ENCODE measurements around the gene LDHD. TPM values are rescaled to one million over a fixed set of nuclear protein-coding genes. Genes with fewer than 3 reads are reported as not detected.

The LDHD gene
- total and polyA plus RNA-seq, 10 of the 15 experiments (the other 5 are each of a cell fraction or from before 2014, with no cell fraction given), result 0.10 to 0.12 TPM; not detected in 8

DNA sequence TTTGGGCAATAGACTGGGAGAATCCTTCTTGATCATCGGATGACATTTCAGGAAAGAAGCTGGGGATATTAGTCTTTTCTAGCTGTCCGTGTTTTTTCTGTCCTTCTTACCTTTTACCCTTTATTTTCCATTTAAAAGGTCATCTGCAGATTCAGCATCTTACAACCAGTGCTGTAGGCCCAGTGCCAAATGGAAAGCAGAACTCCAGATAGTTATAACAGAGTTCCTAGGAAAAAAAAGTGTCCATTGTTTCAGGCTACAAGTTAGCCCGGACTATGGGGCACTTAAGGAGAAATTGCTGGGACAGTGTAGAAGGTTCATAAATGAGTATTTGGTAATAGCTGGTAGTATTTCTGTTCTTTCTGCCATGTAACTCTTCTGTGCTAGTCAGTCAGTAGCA is 28.4 kb downstream of the LDHD start:
- FAIRE-seq, result no peak
- in situ Hi-C loops (cut with MboI) (no loop called here), intact Hi-C loops (cut with micrococcal nuclease; ENCODE audit: unreplicated experiment) (no loop called here)
- Histone ChIP-seq H3K9ac (ENCODE audit: control insufficient read depth, insufficient read depth, low read length) (no peak overlapping the region), H4K20me1 (ENCODE audit: control insufficient read depth, insufficient read depth) (no peaks in the 10 kb centered on the region; the same call in 1 of the 2 replicates), H3K79me2 (ENCODE audit: control insufficient read depth, insufficient read depth, low read length) (no peaks in the 10 kb centered on the region; the same call in 1 of the 2 replicates), H3K27me3 (replicated peaks in 1 of 2; ENCODE audit: control insufficient read depth in 2 of 2, insufficient read depth in 2 of 2, low read length in 1 of 2) (no peaks in the 10 kb centered on the region), H3K4me2 (ENCODE audit: control insufficient read depth, insufficient read depth) (no peak overlapping the region), H3K36me3 (ENCODE audit: control insufficient read depth in 2 of 2, insufficient read depth in 2 of 2, low read length in 1 of 2) (peaks cover 0 to 1% of the 10 kb centered on the region in 2 experiments; a peak in 1 of 4 replicates), H3K4me1 (ENCODE audit: control insufficient read depth, insufficient read depth, low read length) (peaks cover 15% of the 10 kb centered on the region), H3K27ac (ENCODE audit: control insufficient read depth, insufficient read depth) (no peak overlapping the region), H3K4me3 (no peak overlapping the region), H2AFZ (ENCODE audit: control insufficient read depth, low read depth, low read length) (no peak overlapping the region), H3K9me3 (replicated peaks; ENCODE audit: control insufficient read depth, insufficient read depth, low read length) (no peaks in the 10 kb centered on the region)
- TF ChIP-seq, protein P1, sequence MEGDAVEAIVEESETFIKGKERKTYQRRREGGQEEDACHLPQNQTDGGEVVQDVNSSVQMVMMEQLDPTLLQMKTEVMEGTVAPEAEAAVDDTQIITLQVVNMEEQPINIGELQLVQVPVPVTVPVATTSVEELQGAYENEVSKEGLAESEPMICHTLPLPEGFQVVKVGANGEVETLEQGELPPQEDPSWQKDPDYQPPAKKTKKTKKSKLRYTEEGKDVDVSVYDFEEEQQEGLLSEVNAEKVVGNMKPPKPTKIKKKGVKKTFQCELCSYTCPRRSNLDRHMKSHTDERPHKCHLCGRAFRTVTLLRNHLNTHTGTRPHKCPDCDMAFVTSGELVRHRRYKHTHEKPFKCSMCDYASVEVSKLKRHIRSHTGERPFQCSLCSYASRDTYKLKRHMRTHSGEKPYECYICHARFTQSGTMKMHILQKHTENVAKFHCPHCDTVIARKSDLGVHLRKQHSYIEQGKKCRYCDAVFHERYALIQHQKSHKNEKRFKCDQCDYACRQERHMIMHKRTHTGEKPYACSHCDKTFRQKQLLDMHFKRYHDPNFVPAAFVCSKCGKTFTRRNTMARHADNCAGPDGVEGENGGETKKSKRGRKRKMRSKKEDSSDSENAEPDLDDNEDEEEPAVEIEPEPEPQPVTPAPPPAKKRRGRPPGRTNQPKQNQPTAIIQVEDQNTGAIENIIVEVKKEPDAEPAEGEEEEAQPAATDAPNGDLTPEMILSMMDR (IDR thresholded peaks at IDR 0.05 in 2 of 3, conservative IDR thresholded peaks at IDR 0.05 in 1 of 3; ENCODE audit: control insufficient read depth in 2 of 3, extremely low read depth in 1 of 3, insufficient read depth in 1 of 3, low read depth in 3 of 3, low read length in 3 of 3), result no peak
- TF ChIP-seq MYC (IDR thresholded peaks at IDR 0.05; ENCODE audit: insufficient read depth, insufficient read length, insufficient replicate concordance, low read length, severe bottlenecking), result no peak
- TF ChIP-seq ZBTB40 (IDR thresholded peaks at IDR 0.05; ENCODE audit: borderline replicate concordance), result no peak
- no peak for ATAC-seq
- CTCF ChIA-PET, result interaction anchor here (1.3 to 1.5 kb wide), 2 partner anchors 8 to 225 kb away, joined by 3 to 4 read pairs; no protein-coding TSS in a partner anchor
- WGBS (ENCODE audit: insufficient coverage, insufficient replicate concordance, low lambda C conversion rate, missing lambda C conversion rate), result 95% methylated on average over 3 of the region's 3 CpGs
- DNase-seq (ENCODE audit: low read depth, low spot score), result no peak
- RAD21 ChIA-PET (ENCODE audit: unreplicated experiment), result no interaction called here
- POLR2A ChIA-PET, result no interaction called here
- no TSS peak for BruUV-seq (replicated peaks)
- SMC1A ChIA-PET (ENCODE audit: uncharacterized antibody, unreplicated experiment), result interaction anchor here (1.7 to 1.8 kb wide), 2 partner anchors 13 to 14 kb away, joined by 4 to 5 read pairs; no protein-coding TSS in a partner anchor
